K562 (cell line): ENCODE data around the gene EGFL7. TPM values are rescaled to one million over a fixed set of nuclear protein-coding genes. Genes with fewer than 3 reads are reported as not detected.
A peak's percentile ranks its signal among the peaks of the same experiment; 100 is the strongest.

Experiments used
- ARNT ChIP-seq, 2 experiments: fragments of 450-650 bp; IDR thresholded peaks; 2 replicates each; pipeline ENCODE4 v1.6.1; 2016; ENCODE audit warnings: mild to moderate bottlenecking in 1 of 2
- ATF7 ChIP-seq: fragments of 450-650 bp; IDR thresholded peaks from 2 replicates; pipeline ENCODE4 v1.7.1; 2014; ENCODE audit warnings: mild to moderate bottlenecking, moderate library complexity
- HIVEP1 ChIP-seq: fragments of 250-450 bp; sonication (Bioruptor Pico); IDR thresholded peaks from 2 replicates; pipeline ENCODE4 v1.4.0; 2020; ENCODE audit warnings: mild to moderate bottlenecking
- HNRNPL ChIP-seq: fragments of 200-400 bp; formaldehyde crosslinking; IDR thresholded peaks from 2 replicates; pipeline ENCODE4 v1.6.1; 2017; ENCODE audit warnings: low read depth, mild to moderate bottlenecking, low read length
- JUN ChIP-seq, 2 experiments: sonication (generic) in 1 of 2; formaldehyde crosslinking in 1 of 2; IDR thresholded peaks; 2 replicates each; pipeline versions ENCODE4 v1.6.1 to v1.8.0; 2012 to 2022; ENCODE audit warnings: borderline replicate concordance in 2 of 2, mild to moderate bottlenecking in 2 of 2, improper control_type of control experiment in 1 of 2, low read depth in 1 of 2, low read length in 1 of 2, missing genetic modification reagents in 1 of 2
- MAFK ChIP-seq: IDR thresholded peaks from 2 replicates; pipeline ENCODE4 v1.6.1; 2011; ENCODE audit warnings: low read length, improper control_type of control experiment
- POLR2A ChIP-seq: fragments of 450-650 bp; conservative IDR thresholded peaks from 2 replicates; pipeline ENCODE4 v1.6.1; 2016
- POLR2G ChIP-seq: fragments of 200-400 bp; formaldehyde crosslinking; IDR thresholded peaks from 2 replicates; pipeline ENCODE4 v1.6.1; 2017; ENCODE audit warnings: low read depth, mild to moderate bottlenecking, antibody characterized with exemption, low read length, moderate library complexity
- PRMT5 ChIP-seq: sonication (generic); formaldehyde crosslinking; IDR thresholded peaks from 2 replicates; pipeline ENCODE4 v1.5.0; 2020; ENCODE audit warnings: missing genetic modification reagents
- PTBP1 ChIP-seq: fragments of 200-400 bp; formaldehyde crosslinking; IDR thresholded peaks from 2 replicates; pipeline ENCODE4 v1.6.1; 2017; ENCODE audit warnings: low read depth, low read length
- SAFB ChIP-seq: fragments of 200-400 bp; formaldehyde crosslinking; IDR thresholded peaks from 2 replicates; pipeline ENCODE4 v1.6.1; 2017; ENCODE audit warnings: low read depth, low read length, borderline replicate concordance
- SUPT5H ChIP-seq: fragments of 450-650 bp; IDR thresholded peaks from 2 replicates; pipeline ENCODE4 v1.6.1; 2016
- ZBTB33 ChIP-seq: sonication (generic); formaldehyde crosslinking; IDR thresholded peaks from 2 replicates; pipeline ENCODE4 v1.8.1; 2023; ENCODE audit warnings: mild to moderate bottlenecking, missing genetic modification reagents
- ZNF239 ChIP-seq: fragments of 250-450 bp; sonication (Bioruptor Pico); IDR thresholded peaks from 2 replicates; pipeline ENCODE4 v1.4.0; 2020; ENCODE audit warnings: mild to moderate bottlenecking
- ZNF41 ChIP-seq: fragments of 250-450 bp; sonication (Bioruptor Pico); conservative IDR thresholded peaks from 2 replicates; pipeline ENCODE4 v1.4.0; 2020; ENCODE audit warnings: mild to moderate bottlenecking
- polyA plus RNA-seq, 8 experiments: library from polyadenylated mRNA; depleted of rRNA in 4 of 8; stranded (reverse) in 5 of 8; unstranded in 3 of 8; fragments of >200 nt; fragmentation: Nextera tagmentation in 2 of 8; fragmentation: Illumina TruSeq in 1 of 8; extraction: Ambion mirVana in 2 of 8; extraction: Trizol in 1 of 8; gene quantifications; 2 replicates each; pipeline versions ENCODE4 v1.2.1 to v1.2.3, GENCODE V29; 2011 to 2014; ENCODE audit warnings: inconsistent platforms in 1 of 8, missing spikeins in 1 of 8
- total RNA-seq, 7 experiments: library from RNA; depleted of rRNA in 6 of 7; stranded (reverse); fragments of >200 nt in 6 of 7; fragmentation: Illumina TruSeq in 2 of 7; extraction: Trizol in 2 of 7; gene quantifications; 2 replicates each; pipeline versions ENCODE4 v1.2.1 to v1.2.3, GENCODE V29; 2011 to 2021; ENCODE audit warnings: low replicate concordance in 1 of 7
- TF ChIP-seq, protein P1 (sequence below): fragments of 450-650 bp; IDR thresholded peaks from 2 replicates; pipeline ENCODE4 v1.6.1; 2017; ENCODE audit warnings: antibody characterized with exemption, mild to moderate bottlenecking

EGFL7 gene
- total and polyA plus RNA-seq, 9 of the 15 experiments (the other 6 are each of a cell fraction or from before 2014, with no cell fraction given) = 1.5 to 286 (median 55.5) TPM

DNA sequence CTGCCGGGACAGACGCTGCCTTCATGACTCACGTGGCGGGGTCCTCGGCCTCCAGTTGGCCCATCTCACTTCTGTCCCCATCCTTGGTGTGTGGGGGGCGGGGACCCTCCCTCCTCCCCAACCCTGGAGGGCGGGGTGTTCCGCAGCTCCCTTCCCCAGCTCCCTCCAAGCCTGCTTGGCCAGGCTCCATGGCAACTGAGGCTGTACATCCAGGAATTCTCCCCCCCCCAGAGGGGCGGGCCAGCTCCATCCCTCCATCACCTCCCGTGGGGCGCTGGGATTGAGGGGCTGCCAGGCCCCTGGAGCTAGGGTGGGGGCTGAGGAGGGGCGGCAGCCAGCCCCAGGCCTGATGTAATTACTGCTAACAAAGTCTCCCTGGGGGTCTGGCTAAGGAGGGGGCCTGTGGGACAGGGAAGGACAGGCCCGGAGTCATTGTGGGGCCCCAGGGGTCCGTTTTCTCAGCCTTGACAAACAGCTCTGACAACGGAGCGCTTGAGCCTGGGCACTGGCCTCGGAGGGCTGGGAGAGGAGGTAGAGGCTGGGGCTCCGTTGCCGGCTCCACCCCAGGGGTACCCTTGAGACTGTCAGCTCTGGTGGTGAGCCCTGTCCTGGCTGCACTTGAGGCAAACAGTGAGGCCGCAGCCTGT lies 57.7 kb downstream of the EGFL7 start (continued):
- TF ChIP-seq POLR2G (peak; percentile 51), HNRNPL (no peak), ARNT (IDR thresholded peaks at IDR 0.05) (no peak), SAFB (no peak), PTBP1 (0 out of 2 replicates have a peak, but pooled peaks have one; percentile 19), ATF7 (no peak), PRMT5 (CRISPR knock-in tag) (no peak), MAFK (no peak), ZNF41 (CRISPR knock-in tag) (no peak), JUN (IDR thresholded peaks at IDR 0.05; ENCODE audit: borderline replicate concordance, low read depth, low read length) (no peak), JUN (CRISPR knock-in tag; IDR thresholded peaks at IDR 0.05; ENCODE audit: borderline replicate concordance) (no peak), ZNF239 (CRISPR knock-in tag) (no peak), ZBTB33 (peak; percentile 43; the same call in 1 of the 2 replicates), HIVEP1 (no peak), POLR2A (0 out of 2 replicates have a peak, but pooled peaks have one; percentile 16), SUPT5H (0 out of 2 replicates have a peak, but pooled peaks have one; percentile 13)
- TF ChIP-seq, protein P1, sequence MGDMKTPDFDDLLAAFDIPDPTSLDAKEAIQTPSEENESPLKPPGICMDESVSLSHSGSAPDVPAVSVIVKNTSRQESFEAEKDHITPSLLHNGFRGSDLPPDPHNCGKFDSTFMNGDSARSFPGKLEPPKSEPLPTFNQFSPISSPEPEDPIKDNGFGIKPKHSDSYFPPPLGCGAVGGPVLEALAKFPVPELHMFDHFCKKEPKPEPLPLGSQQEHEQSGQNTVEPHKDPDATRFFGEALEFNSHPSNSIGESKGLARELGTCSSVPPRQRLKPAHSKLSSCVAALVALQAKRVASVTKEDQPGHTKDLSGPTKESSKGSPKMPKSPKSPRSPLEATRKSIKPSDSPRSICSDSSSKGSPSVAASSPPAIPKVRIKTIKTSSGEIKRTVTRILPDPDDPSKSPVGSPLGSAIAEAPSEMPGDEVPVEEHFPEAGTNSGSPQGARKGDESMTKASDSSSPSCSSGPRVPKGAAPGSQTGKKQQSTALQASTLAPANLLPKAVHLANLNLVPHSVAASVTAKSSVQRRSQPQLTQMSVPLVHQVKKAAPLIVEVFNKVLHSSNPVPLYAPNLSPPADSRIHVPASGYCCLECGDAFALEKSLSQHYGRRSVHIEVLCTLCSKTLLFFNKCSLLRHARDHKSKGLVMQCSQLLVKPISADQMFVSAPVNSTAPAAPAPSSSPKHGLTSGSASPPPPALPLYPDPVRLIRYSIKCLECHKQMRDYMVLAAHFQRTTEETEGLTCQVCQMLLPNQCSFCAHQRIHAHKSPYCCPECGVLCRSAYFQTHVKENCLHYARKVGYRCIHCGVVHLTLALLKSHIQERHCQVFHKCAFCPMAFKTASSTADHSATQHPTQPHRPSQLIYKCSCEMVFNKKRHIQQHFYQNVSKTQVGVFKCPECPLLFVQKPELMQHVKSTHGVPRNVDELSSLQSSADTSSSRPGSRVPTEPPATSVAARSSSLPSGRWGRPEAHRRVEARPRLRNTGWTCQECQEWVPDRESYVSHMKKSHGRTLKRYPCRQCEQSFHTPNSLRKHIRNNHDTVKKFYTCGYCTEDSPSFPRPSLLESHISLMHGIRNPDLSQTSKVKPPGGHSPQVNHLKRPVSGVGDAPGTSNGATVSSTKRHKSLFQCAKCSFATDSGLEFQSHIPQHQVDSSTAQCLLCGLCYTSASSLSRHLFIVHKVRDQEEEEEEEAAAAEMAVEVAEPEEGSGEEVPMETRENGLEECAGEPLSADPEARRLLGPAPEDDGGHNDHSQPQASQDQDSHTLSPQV = no peak
- TF ChIP-seq, all 486 proteins: peak for 6
